ENCODE data around the gene RECQL. TPM values are rescaled to one million over a fixed set of nuclear protein-coding genes. Genes with fewer than 3 reads are reported as not detected.

Gene RECQL
- total RNA-seq, 1 donor from 2014 or later = 15.7 TPM

- H3K27ac ChIP-seq = no peak overlapping the region
- no peaks in the 10 kb centered on the region for H3K27me3 ChIP-seq
- no peaks in the 10 kb centered on the region for H3K4me1 ChIP-seq
- no peaks in the 10 kb centered on the region for H3K36me3 ChIP-seq
- no peaks in the 10 kb centered on the region for H3K9me3 ChIP-seq
- DNase-seq (ENCODE audit: extremely low spot score in 2 of 2) = no peak
- intact Hi-C loops (cut with DNase I) = no loop called here
- H3K4me3 ChIP-seq = no peak overlapping the region
- no peak for TF ChIP-seq CTCF (IDR thresholded peaks at IDR 0.05)
- no peak for TF ChIP-seq POLR2A (IDR thresholded peaks at IDR 0.05)
- no peak for TF ChIP-seq POLR2AphosphoS5 (IDR thresholded peaks at IDR 0.05; ENCODE audit: insufficient read depth in 1 of 2, low read depth in 1 of 2)
These were observed 41.0 kb upstream of the RECQL start for GRCh38 chr12:21542403-21542802.

GRCh38 chr12:21541773-21542172 lies 40.3 kb upstream of the RECQL start:
- no peak for DNase-seq (ENCODE audit: extremely low spot score in 2 of 2)
- H3K36me3 ChIP-seq = no peaks in the 10 kb centered on the region
- H3K4me1 ChIP-seq = no peaks in the 10 kb centered on the region
- intact Hi-C loops (cut with DNase I) = no loop called here
- H3K27me3 ChIP-seq = no peaks in the 10 kb centered on the region
- no peak overlapping the region for H3K4me3 ChIP-seq
- TF ChIP-seq POLR2A (IDR thresholded peaks at IDR 0.05) (no peak), CTCF (IDR thresholded peaks at IDR 0.05) (no peak), POLR2AphosphoS5 (IDR thresholded peaks at IDR 0.05; ENCODE audit: insufficient read depth in 1 of 2, low read depth in 1 of 2) (no peak)
- H3K9me3 ChIP-seq = no peaks in the 10 kb centered on the region
- no peak overlapping the region for H3K27ac ChIP-seq

GRCh38 chr12:21539797-21540196 lies 38.4 kb upstream of the RECQL start:
- no peaks in the 10 kb centered on the region for H3K9me3 ChIP-seq
- intact Hi-C loops (cut with DNase I) = no loop called here
- H3K27me3 ChIP-seq = no peaks in the 10 kb centered on the region

GRCh38 chr12:21538061-21538653 lies 36.7 kb upstream of the RECQL start:
- Histone ChIP-seq H3K27me3 (no peaks in the 10 kb centered on the region), H3K36me3 (no peaks in the 10 kb centered on the region), H3K27ac (no peak overlapping the region), H3K4me1 (no peaks in the 10 kb centered on the region), H3K9me3 (no peaks in the 10 kb centered on the region), H3K4me3 (no peak overlapping the region)
- DNase-seq (ENCODE audit: extremely low spot score in 2 of 2) = no peak
- intact Hi-C loops (cut with DNase I) = no loop called here
- TF ChIP-seq POLR2A (IDR thresholded peaks at IDR 0.05) (no peak), CTCF (IDR thresholded peaks at IDR 0.05) (no peak), POLR2AphosphoS5 (IDR thresholded peaks at IDR 0.05; ENCODE audit: insufficient read depth in 1 of 2, low read depth in 1 of 2) (no peak)

More at GRCh38 chr12:21539797-21540196, 38.4 kb upstream of the RECQL start:
- H3K36me3 ChIP-seq = no peaks in the 10 kb centered on the region
- H3K27ac ChIP-seq = no peak overlapping the region
- H3K4me1 ChIP-seq = no peaks in the 10 kb centered on the region
- H3K4me3 ChIP-seq = no peak overlapping the region
- TF ChIP-seq CTCF (IDR thresholded peaks at IDR 0.05) (no peak), POLR2A (IDR thresholded peaks at IDR 0.05) (no peak), POLR2AphosphoS5 (IDR thresholded peaks at IDR 0.05; ENCODE audit: insufficient read depth in 1 of 2, low read depth in 1 of 2) (no peak)
- DNase-seq (ENCODE audit: extremely low spot score in 2 of 2) = no peak

- no peak for DNase-seq (ENCODE audit: extremely low spot score in 2 of 2)
- H3K36me3 ChIP-seq = no peaks in the 10 kb centered on the region
- intact Hi-C loops (cut with DNase I) = no loop called here
- peaks cover 15% of the 10 kb centered on the region for H3K4me1 ChIP-seq
- no peaks in the 10 kb centered on the region for H3K27me3 ChIP-seq
- TF ChIP-seq POLR2AphosphoS5 (IDR thresholded peaks at IDR 0.05; ENCODE audit: insufficient read depth in 1 of 2, low read depth in 1 of 2) (no peak), POLR2A (IDR thresholded peaks at IDR 0.05) (no peak), CTCF (IDR thresholded peaks at IDR 0.05) (no peak)
- H3K9me3 ChIP-seq = no peaks in the 10 kb centered on the region
- no peak overlapping the region for H3K27ac ChIP-seq
- no peak overlapping the region for H3K4me3 ChIP-seq
These were observed 28.0 kb upstream of the RECQL start for GRCh38 chr12:21529456-21529855.

All from vagina (tissue), 2 donors.